GM19099 (cell line): Measurements from ENCODE around the gene ATG12.

ENCODE experiments used
- POLR2A ChIP-seq: IDR thresholded peaks from 3 replicates; pipeline ENCODE4 v1.6.1; 2011; ENCODE audit warnings: low read depth; ENCODE audit not compliant: insufficient read length; ENCODE audit errors: extremely low read depth

The ATG12 gene

DNA sequence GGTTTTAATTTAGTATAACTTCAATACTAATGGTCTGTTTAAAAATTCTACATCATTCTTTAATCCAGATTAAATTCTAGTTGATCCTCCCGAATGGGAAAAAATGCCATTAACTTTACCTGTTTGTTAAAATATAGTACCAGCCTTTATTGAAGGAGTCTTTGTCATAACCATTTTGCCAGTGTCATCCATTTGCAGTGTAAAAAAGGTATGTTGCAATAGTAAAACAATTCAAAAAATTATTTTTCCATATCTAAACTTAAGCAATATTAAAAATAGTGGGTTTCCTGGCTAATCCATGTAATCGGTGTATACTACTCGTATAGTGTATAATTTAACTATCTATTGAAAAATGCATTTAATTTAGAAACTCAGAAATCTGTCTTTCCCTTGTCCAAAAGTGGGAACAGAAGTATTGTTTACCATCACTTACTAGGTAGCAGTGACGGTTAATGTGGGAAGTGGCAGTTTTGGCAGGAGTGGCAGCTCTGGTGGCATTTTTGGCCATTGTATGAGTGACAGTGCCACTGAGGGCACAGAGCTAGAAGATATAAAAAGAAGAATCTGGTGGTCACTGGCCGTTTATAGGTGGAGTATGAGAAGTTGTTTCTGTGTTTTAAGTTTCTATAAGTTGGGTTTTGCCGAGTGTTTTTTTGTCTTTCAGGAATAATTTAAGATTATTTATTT lies 2.2 kb upstream of the ATG12 start:
- TF ChIP-seq POLR2A: no peak

DNA sequence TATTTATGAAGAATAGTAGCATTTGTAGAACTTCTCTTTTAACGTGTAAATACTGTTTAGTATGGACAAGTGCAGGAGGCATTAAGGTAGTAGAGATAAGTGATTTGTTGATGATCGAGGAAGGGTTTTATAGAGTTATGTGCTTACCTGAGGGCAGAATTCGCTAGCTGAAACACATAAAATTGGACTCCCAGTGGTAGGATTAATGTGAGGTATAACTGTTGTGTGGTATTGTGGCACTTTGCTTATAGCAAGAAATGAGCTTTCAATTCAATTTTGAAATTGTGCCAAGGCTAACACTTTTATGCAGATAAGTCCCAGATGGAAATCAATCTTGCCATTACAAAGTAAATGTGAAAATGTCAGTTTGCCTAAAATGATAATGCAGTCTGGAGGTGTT lies 1.6 kb upstream of the ATG12 start:
- no peak for TF ChIP-seq POLR2A

DNA sequence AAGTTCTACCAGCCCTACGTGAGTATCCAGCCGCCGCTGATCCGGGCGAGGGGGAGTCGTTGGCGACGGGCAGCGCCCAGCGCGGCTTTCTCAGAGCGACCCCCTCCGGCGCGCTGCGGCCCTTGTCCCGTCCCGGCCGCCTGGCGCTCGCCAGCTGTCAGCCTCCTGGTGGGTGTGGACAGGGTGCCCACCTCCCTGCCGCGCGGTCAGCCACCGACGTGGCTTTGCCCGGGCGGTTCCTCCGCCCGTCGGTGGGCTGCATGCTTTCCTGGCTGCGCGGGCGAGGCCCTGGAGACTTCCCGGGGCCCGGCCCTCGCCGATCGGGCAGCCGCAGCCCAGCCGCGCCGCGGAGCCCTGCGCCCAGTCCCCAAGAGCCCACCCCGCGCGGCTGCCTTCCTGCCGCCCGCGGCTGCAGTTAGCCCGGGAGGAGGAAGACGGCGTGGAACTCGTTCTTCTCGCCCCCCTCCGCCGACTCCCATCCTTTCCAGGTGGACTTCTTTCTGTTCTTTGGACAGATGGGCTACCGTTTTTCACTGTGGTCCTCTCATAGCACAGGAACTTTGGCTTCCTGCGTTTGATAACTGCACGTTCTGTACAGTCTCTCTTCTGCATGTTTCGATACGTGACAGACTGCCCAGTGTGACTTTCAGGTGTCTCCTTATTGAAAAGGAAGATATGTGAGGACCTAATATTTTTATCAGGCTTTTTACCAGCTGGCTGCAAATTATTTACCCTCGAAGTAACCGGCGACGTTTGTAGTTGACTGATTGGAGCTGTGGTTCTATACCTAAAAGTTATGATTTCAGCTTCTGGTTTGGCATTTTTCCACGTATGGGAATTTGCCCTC lies 947 bp upstream of the ATG12 start:
- no peak for TF ChIP-seq POLR2A

DNA sequence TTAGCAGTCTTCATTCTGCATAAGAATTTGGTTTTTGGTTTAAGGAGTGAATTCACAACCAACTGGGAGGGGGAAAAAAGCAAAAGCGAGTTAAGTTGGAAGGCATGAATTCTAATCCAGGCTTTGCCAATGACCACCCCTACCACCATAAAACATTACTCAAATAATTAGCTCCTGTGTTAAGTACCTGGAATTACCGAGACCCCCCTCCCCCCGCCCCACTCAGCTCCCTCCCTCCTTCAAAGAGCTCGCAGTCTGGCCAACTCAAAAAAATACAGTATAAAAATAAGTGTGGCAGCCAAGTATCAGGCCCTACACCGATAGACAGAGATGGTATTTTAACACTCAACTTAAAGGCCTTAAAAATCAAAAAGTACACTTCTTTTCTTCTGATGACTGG lies 492 bp downstream of the ATG12 start:
- no peak for TF ChIP-seq POLR2A

DNA sequence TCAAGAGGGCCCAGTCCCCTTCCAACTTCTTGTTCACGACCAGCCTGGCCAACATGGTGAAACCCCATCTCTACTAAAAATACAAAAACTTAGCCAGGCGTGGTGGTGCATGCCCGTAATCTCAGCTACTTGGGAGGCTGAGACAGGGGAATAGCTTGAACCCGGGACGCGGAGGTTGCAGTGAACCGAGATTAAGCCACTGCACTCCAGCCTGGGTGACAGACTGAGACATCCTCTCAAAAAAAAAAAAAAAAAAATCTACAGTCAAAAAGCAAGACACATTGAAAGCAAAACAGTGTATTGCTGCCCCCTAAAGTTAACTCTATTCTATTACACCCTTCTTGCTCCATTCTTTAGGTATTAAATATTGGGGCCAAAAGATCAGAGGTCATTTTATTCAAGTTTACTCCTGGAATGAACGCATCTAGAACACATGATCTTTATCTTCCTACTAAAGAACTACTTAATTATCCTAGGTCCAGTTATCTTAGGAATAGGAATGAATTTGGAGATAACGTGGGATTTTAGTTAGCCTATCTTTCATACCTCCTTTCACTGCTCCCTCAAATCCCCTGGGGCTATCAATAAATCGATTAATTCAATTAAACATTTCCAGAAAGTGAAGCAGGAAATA lies 2.4 kb downstream of the ATG12 start:
- no peak for TF ChIP-seq POLR2A

DNA sequence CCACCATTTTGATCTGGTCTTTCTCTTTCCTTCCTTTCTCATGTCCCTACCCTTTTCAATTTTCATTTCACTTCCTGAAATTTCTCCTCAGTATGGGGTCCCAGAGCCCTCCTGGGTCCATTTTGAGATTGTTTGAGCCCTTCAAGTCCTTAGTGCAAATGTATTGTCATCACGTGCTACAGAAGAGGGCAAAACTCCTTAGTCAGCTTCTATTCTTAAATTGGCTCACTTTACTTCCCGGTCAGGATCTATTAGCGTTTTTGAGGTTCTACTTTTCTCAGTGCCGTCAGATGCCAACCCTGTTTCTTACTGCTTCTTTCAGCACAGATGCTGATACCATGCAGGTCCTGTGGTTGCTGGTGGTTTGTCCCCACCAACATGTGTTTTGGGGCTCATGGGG lies 5.9 kb downstream of the ATG12 start:
- TF ChIP-seq POLR2A: no peak

DNA sequence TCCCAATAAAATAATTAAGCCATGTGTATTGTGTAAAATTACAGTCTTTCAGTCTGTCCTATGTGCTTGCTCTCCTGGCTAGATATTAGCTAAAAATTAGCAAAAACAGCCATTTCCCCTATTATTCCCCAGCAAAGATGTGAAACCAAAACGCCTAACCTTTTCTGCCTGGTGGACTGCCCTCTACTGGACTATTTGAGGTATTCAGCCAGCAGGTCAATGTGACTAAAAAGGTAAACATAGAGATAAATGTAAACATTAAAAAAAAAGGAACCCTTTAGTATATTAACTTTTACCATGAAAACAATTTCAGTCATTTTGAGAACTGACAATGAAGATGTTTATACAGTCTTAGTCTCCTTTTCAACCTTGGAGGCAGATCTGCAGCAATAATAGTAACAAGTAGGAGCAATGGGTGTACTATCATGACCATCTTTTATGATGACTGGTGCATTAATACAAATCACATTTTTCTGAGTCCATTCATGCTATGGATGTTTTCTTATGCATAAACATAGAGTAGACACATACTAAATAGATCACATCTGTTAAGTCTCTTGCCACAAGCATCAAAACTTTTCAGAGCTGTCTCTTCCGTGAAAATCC lies 10.1 kb downstream of the ATG12 start:
- no peak for TF ChIP-seq POLR2A

DNA sequence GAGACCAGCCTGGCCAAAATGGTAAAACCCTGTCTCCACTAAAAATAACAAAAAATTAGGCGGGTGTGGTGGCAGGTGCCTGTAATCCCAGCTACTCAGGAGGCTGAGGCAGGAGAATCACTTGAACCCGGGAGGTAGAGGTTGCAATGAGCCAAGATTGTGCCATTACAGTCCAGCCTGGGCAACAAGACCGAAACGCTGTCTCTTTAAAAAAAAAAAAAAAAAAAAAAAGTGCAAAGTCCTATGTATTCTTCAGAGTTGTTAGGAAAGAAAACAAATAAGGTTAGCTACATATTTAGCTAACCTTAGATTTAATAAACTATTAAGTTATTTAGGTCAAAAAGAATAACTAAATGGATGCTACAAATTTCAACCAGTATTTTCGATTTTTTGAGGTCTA lies 11.5 kb downstream of the ATG12 start:
- TF ChIP-seq POLR2A: no peak

DNA sequence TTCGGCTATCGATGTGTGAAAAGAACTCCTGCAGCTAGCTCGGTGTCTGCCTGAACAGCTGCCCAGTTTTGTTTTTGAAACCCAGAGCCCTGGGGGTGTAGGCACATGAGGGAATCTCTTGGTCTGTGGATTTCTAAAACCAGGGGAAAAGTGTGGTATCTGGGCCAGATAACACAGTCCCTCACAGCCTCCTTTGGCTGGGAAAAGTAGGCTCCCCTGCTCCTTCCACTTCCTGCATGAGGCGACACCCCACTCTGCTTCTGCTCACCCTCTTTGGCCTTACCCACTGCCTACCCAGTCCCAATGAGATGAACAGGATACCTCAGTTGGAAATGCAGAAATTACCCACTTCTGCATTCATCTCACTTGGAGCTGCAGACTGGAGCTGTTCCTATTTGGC lies 15.4 kb downstream of the ATG12 start:
- no peak for TF ChIP-seq POLR2A

DNA sequence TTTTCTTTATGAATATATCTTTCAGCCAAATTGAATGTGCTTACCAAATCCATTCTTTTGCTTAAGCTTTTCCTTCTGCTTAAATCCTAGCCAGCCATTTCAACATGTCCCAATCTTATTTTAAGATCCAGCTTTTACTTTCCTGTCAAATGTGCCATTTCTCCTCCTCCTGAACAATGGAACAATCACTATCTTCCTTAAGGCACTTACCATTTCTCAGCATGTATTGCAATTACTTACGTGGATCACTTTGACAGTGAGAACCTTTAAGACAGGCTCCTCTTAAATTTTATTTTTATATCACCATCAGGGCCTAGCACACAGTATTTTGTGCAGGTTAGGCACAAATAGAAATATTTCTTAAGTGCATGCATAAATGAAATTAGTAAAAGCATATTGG lies 20.5 kb downstream of the ATG12 start:
- TF ChIP-seq POLR2A: no peak

DNA sequence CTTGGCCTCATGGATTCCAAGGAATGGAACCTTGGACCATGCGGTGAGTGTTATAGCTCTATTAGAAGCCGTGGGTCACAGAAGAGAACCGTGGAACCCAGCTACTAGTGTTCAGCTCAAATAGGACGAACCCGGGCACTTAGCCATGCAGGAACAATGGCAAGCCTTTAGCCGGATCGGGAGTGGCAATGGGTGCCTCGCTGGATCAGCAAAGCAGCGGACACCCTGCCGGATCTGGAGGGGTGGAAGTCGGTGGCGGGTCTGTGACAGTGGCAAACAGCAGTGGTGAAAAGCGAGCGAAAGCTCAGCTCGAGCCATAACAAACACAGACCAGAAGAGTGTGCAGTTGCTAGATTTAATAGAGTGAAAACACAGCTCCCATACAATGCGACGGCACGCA lies 22.5 kb downstream of the ATG12 start:
- no peak for TF ChIP-seq POLR2A

DNA sequence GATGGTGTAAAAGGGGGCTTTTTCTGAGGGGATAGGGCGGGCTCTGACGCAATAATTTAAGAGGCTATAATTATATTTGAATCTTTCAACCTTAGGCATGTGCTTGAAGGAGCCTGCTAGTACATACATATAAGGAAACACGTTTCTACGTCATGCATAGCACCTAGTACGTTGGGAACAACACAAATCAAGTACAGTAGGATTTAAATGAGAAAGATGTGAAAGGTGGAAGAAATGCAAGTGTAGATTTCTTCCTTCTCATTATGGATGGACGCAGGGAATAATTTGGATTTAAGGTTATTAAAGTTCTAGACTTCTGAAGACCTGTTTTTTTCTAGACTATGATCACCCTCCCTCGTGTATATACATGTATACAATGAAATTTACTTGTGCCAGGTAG lies 24.0 kb downstream of the ATG12 start:
- no peak for TF ChIP-seq POLR2A

DNA sequence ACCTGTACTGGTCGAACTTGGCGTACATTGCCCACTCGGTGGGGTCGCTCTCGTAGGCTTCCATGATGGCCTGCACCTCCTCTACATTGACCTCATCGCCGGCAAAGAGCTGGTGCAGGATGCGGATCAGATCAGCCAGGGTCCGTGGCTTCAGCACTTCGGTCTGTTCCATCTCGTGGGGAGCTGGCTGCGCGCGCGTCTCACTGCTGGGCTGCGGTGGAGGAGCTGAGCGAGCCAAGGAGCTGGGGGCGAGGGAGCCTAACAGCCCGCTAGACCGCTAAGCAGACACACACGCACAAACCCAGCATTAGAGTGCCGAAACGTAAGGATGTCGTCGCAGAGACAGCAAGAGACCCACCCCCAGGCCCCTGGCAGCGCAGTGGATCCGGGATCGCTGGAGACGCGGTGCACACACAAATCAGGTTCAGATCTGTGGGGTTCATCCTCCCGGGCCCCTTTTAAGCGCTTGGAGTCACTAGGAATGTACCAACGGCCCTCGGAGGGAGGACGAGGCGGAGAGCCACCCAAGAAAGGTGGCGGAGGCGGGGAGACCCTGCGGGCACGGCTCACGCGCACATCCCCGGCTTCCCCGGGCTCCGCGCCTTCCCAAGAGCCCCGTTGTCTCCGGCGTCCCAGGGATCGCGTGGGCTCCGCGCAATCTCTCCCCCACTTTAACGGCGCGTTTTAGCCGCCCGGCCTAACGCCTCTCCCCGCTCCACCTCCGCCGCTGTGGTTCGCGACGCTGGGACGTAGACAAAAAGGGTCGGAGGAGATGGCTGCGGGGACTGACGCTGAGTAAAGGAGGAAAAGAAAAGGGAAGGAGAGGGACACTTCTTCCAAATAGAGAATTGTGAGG lies 24.9 kb downstream of the ATG12 start, which contains the start of gene CDO1:
TSS of gene CDO1 (minus strand) at position 434 of the 856 bp plus-strand sequence. CDS start at position 172, 262 bp downstream.
- TF ChIP-seq POLR2A: no peak

DNA sequence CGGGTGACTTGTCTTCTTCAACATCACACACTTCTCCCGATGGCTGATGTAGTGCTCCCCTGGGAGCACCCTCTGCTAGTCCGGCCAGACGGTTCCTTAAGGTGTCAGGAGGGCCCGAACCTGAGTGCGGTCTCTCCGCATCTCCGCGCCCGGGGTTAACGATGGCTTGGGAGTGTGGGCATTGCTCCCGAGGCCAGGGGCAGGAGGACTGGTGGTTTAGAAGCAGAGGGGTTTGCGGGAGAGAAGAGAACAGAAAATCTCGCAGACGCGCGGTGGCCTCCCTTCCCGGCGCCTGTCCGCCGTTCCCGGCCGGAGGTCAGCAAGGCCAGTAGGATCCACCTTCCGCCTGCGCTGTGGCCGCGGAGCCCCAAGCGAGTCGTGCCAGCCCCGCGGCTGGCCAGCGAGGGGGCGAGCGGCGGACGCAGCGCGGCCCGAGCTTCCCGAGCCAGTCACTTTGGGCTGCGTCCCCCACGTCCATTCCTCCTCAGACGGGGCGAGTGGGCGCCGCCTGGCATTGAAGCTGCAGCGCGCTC lies 25.6 kb downstream of the ATG12 start:
- TF ChIP-seq POLR2A: no peak
